HEK293 (cell line): ENCODE data around the gene AXIN1.
A peak's percentile ranks its signal among the peaks of the same experiment; 100 is the strongest.

Experiments
- BCL6B ChIP-seq: fragments of 450-650 bp; formaldehyde crosslinking; IDR thresholded peaks from 2 replicates; pipeline ENCODE4 v1.5.1; 2017; ENCODE audit warnings: missing biosample characterization, missing genetic modification characterization
- ELK4 ChIP-seq: IDR thresholded peaks from 2 replicates; pipeline ENCODE4 v1.6.1; 2011; ENCODE audit warnings: mild to moderate bottlenecking, low read depth, low read length, borderline replicate concordance
- HIC1 ChIP-seq: fragments of 450-650 bp; formaldehyde crosslinking; IDR thresholded peaks from 2 replicates; pipeline ENCODE4 v1.5.1; 2016; ENCODE audit warnings: missing biosample characterization, missing genetic modification characterization
- KLF10 ChIP-seq: fragments of 450-650 bp; IDR thresholded peaks from 2 replicates; pipeline ENCODE4 v1.5.1; 2018; ENCODE audit warnings: missing biosample characterization, mild to moderate bottlenecking, missing genetic modification characterization
- PRDM10 ChIP-seq: fragments of 450-650 bp; formaldehyde crosslinking; IDR thresholded peaks from 2 replicates; pipeline ENCODE4 v1.5.1; 2016; ENCODE audit warnings: missing biosample characterization, missing genetic modification characterization
- SCRT1 ChIP-seq: fragments of 450-650 bp; formaldehyde crosslinking; IDR thresholded peaks from 2 replicates; pipeline ENCODE4 v1.5.1; 2016; ENCODE audit warnings: missing biosample characterization, missing genetic modification characterization, borderline replicate concordance
- ZNF112 ChIP-seq: fragments of 450-650 bp; formaldehyde crosslinking; IDR thresholded peaks from 2 replicates; pipeline ENCODE4 v1.5.0; 2017; ENCODE audit warnings: missing biosample characterization, missing genetic modification characterization
- ZNF121 ChIP-seq: fragments of 450-650 bp; formaldehyde crosslinking; IDR thresholded peaks from 2 replicates; pipeline ENCODE4 v1.5.1; 2016; ENCODE audit warnings: missing biosample characterization, missing genetic modification characterization
- ZNF24 ChIP-seq: fragments of 450-650 bp; formaldehyde crosslinking; IDR thresholded peaks from 2 replicates; pipeline ENCODE4 v1.5.1; 2016; ENCODE audit warnings: missing biosample characterization, missing genetic modification characterization
- ZNF266 ChIP-seq: fragments of 450-650 bp; formaldehyde crosslinking; IDR thresholded peaks from 2 replicates; pipeline ENCODE4 v1.5.1; 2016; ENCODE audit warnings: missing biosample characterization, missing genetic modification characterization, low read depth
- ZNF274 ChIP-seq, 2 experiments: fragments of 200-500 bp in 1 of 2; fragments of 450-650 bp in 1 of 2; sonication (Bioruptor generic) in 1 of 2; formaldehyde crosslinking in 1 of 2; IDR thresholded peaks; 2 replicates each; pipeline versions ENCODE4 v1.5.1 to v1.6.1; 2014 to 2016; ENCODE audit warnings: borderline replicate concordance in 1 of 2, inconsistent platforms in 1 of 2, low read length in 1 of 2, missing biosample characterization in 1 of 2, missing genetic modification characterization in 1 of 2
- ZNF473 ChIP-seq: fragments of 450-650 bp; formaldehyde crosslinking; IDR thresholded peaks from 2 replicates; pipeline ENCODE4 v1.5.1; 2017; ENCODE audit warnings: missing biosample characterization, missing genetic modification characterization
- ZNF501 ChIP-seq: fragments of 450-650 bp; formaldehyde crosslinking; IDR thresholded peaks from 2 replicates; pipeline ENCODE4 v1.5.1; 2016; ENCODE audit warnings: missing biosample characterization, missing genetic modification characterization
- ZNF530 ChIP-seq: fragments of 450-650 bp; formaldehyde crosslinking; IDR thresholded peaks from 2 replicates; pipeline ENCODE4 v1.5.1; 2016; ENCODE audit warnings: low read depth, missing biosample characterization, missing genetic modification characterization
- ZNF629 ChIP-seq: fragments of 450-650 bp; formaldehyde crosslinking; IDR thresholded peaks from 2 replicates; pipeline ENCODE4 v1.5.1; 2017; ENCODE audit warnings: missing biosample characterization, missing genetic modification characterization
- ZNF707 ChIP-seq: fragments of 450-650 bp; formaldehyde crosslinking; IDR thresholded peaks from 2 replicates; pipeline ENCODE4 v1.5.1; 2016; ENCODE audit warnings: missing biosample characterization, missing genetic modification characterization
- ZNF776 ChIP-seq: fragments of 450-650 bp; formaldehyde crosslinking; IDR thresholded peaks from 2 replicates; pipeline ENCODE4 v1.5.0; 2017; ENCODE audit warnings: missing biosample characterization, missing genetic modification characterization, borderline replicate concordance
- TF ChIP-seq, protein P1 (sequence below): fragments of 450-650 bp; formaldehyde crosslinking; IDR thresholded peaks from 2 replicates; pipeline ENCODE4 v1.5.1; 2016; ENCODE audit warnings: missing biosample characterization, missing genetic modification characterization
- TF ChIP-seq, protein P2 (sequence below): fragments of 450-650 bp; formaldehyde crosslinking; IDR thresholded peaks from 2 replicates; pipeline ENCODE4 v1.5.1; 2017; ENCODE audit warnings: missing biosample characterization, mild to moderate bottlenecking, missing genetic modification characterization, moderate library complexity
- TF ChIP-seq, protein P3 (sequence below): fragments of 450-650 bp; formaldehyde crosslinking; IDR thresholded peaks from 2 replicates; pipeline ENCODE4 v1.5.1; 2016; ENCODE audit warnings: missing biosample characterization, missing genetic modification characterization

Gene AXIN1

GRCh38 chr16:392450-393030 lies 40.0 kb upstream of the AXIN1 start (continued):
- TF ChIP-seq ELK4 (no peak), ZNF707 (tag by site-specific recombination) (no peak), KLF10 (tag by site-specific recombination) (no peak), PRDM10 (tag by site-specific recombination) (no peak), ZNF501 (tag by site-specific recombination) (no peak), ZNF473 (tag by site-specific recombination) (no peak), SCRT1 (tag by site-specific recombination) (no peak), HIC1 (tag by site-specific recombination) (no peak), ZNF24 (tag by site-specific recombination) (no peak), ZNF776 (tag by site-specific recombination) (no peak), ZNF530 (tag by site-specific recombination) (no peak), BCL6B (tag by site-specific recombination) (no peak), ZNF121 (tag by site-specific recombination) (peak; percentile 67), ZNF112 (tag by site-specific recombination) (no peak), ZNF629 (tag by site-specific recombination) (no peak), ZNF274 (IDR thresholded peaks at IDR 0.05; ENCODE audit: low read length) (no peak), ZNF274 (tag by site-specific recombination; IDR thresholded peaks at IDR 0.05; ENCODE audit: borderline replicate concordance) (no peak), ZNF266 (tag by site-specific recombination) (no peak)
- TF ChIP-seq, protein P1, sequence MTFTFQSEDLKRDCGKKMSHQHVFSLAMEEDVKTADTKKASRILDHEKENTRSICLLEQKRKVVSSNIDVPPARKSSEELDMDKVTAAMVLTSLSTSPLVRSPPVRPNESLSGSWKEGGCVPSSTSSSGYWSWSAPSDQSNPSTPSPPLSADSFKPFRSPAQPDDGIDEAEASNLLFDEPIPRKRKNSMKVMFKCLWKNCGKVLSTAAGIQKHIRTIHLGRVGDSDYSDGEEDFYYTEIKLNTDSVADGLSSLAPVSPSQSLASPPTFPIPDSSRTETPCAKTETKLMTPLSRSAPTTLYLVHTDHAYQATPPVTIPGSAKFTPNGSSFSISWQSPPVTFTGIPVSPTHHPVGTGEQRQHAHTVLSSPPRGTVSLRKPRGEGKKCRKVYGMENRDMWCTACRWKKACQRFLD (tag by site-specific recombination): no peak
- TF ChIP-seq, protein P2, sequence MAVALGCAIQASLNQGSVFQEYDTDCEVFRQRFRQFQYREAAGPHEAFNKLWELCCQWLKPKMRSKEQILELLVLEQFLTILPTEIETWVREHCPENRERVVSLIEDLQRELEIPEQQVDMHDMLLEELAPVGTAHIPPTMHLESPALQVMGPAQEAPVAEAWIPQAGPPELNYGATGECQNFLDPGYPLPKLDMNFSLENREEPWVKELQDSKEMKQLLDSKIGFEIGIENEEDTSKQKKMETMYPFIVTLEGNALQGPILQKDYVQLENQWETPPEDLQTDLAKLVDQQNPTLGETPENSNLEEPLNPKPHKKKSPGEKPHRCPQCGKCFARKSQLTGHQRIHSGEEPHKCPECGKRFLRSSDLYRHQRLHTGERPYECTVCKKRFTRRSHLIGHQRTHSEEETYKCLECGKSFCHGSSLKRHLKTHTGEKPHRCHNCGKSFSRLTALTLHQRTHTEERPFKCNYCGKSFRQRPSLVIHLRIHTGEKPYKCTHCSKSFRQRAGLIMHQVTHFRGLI: no peak
- TF ChIP-seq, protein P3, sequence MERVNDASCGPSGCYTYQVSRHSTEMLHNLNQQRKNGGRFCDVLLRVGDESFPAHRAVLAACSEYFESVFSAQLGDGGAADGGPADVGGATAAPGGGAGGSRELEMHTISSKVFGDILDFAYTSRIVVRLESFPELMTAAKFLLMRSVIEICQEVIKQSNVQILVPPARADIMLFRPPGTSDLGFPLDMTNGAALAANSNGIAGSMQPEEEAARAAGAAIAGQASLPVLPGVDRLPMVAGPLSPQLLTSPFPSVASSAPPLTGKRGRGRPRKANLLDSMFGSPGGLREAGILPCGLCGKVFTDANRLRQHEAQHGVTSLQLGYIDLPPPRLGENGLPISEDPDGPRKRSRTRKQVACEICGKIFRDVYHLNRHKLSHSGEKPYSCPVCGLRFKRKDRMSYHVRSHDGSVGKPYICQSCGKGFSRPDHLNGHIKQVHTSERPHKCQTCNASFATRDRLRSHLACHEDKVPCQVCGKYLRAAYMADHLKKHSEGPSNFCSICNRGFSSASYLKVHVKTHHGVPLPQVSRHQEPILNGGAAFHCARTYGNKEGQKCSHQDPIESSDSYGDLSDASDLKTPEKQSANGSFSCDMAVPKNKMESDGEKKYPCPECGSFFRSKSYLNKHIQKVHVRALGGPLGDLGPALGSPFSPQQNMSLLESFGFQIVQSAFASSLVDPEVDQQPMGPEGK (tag by site-specific recombination): no peak
